HCT116 (cell line): ENCODE data around the gene UAP1L1. TPM values are rescaled to one million over a fixed set of nuclear protein-coding genes. Genes with fewer than 3 reads are reported as not detected.

Experiments
- ATAC-seq: fragments of 200-7000 bp; cut with Tn5 transposase; 2 replicates; pipeline ENCODE4 v1.9.1; 2020; ENCODE audit warnings: mild to moderate bottlenecking, moderate library complexity
- BruUV-seq: library from RNA; stranded (reverse); fragments of 400-500 nt; replicated peaks from 2 replicates; lab custom pipeline; 2021; lab: Mats Ljungman, UMichigan
- CTCF ChIA-PET: fragments of 300-600 bp; sonication (Branson Sonifier 250); formaldehyde crosslinking; loops from one replicate; lab custom pipeline; 2021; ENCODE audit warnings: antibody characterized with exemption; lab: Charles Lee
- POLR2A ChIA-PET: fragments of 300-600, 350-600 bp; sonication (Branson Sonifier 250); formaldehyde crosslinking; loops from one replicate; lab custom pipeline; 2021; ENCODE audit warnings: antibody characterized with exemption; lab: Charles Lee
- RAD21 ChIA-PET, 2 experiments: fragments of 300-600 bp; sonication (Branson Sonifier 250); formaldehyde crosslinking; loops; one replicate each; lab custom pipeline; 2023; ENCODE audit warnings: low total read pairs in 2 of 2; ENCODE audit not compliant: uncharacterized antibody in 2 of 2, unreplicated experiment in 2 of 2, low non-redundant PET in 1 of 2; lab: Charles Lee
- DNase-seq: peaks from one replicate; pipeline ENCODE4 v3.0.0-alpha.2; 2010; ENCODE audit warnings: low read depth, low spot score
- H2AFZ ChIP-seq: fragments of 200-600 bp; shearing (Covaris generic), sonication (generic); 2 replicates; pipeline ENCODE4 v1.6.1; 2017; ENCODE audit warnings: low read depth, mixed run types, mixed read lengths, antibody characterized with exemption, low read length; ENCODE audit not compliant: poor library complexity, severe bottlenecking
- H3K27ac ChIP-seq: 2 replicates; pipeline ENCODE4 v1.5.1; 2012; ENCODE audit warnings: low read depth, low read length
- H3K27me3 ChIP-seq: fragments of 200-600 bp; sonication (generic); 2 replicates; pipeline ENCODE4 v1.6.1; 2016; ENCODE audit warnings: mixed run types, low read length, mixed read lengths; ENCODE audit not compliant: insufficient read depth
- H3K36me3 ChIP-seq, 2 experiments: fragments of 200-500 bp in 1 of 2; fragments of 200-600 bp in 1 of 2; sonication (Bioruptor generic) in 1 of 2; sonication (generic) in 1 of 2; 2 replicates each; pipeline versions ENCODE4 v1.5.1 to v1.6.1; 2014 to 2016; ENCODE audit warnings: low read length in 2 of 2, inconsistent platforms in 1 of 2, mixed read lengths in 1 of 2, mixed run types in 1 of 2; ENCODE audit not compliant: insufficient read depth in 2 of 2, control insufficient read depth in 1 of 2
- H3K4me1 ChIP-seq, 2 experiments: fragments of 200-600 bp in 1 of 2; sonication (generic) in 1 of 2; 2 replicates each; pipeline versions ENCODE4 v1.5.1 to v1.6.1; 2012 to 2017; ENCODE audit warnings: low read length in 2 of 2, inconsistent platforms in 1 of 2, mild to moderate bottlenecking in 1 of 2, mixed read lengths in 1 of 2, mixed run types in 1 of 2, moderate library complexity in 1 of 2; ENCODE audit not compliant: insufficient read depth in 2 of 2, control insufficient read depth in 1 of 2
- H3K4me2 ChIP-seq: fragments of 200-600 bp; sonication (generic); 2 replicates; pipeline ENCODE4 v1.6.1; 2017; ENCODE audit warnings: mixed run types, low read length, mixed read lengths
- H3K4me3 ChIP-seq, 2 experiments: fragments of 200-600 bp in 1 of 2; sonication (generic) in 1 of 2; replicated peaks in 1 of 2; 2 replicates each; pipeline ENCODE4 v1.5.1; 2011 to 2016; ENCODE audit warnings: low read length in 2 of 2, control low read depth in 1 of 2, low read depth in 1 of 2, mild to moderate bottlenecking in 1 of 2, mixed read lengths in 1 of 2, mixed run types in 1 of 2
- H3K79me2 ChIP-seq: fragments of 200-600 bp; sonication (generic); 2 replicates; pipeline ENCODE4 v1.6.1; 2017; ENCODE audit warnings: mild to moderate bottlenecking, mixed run types, low read length, moderate library complexity, mixed read lengths; ENCODE audit not compliant: insufficient read depth
- H3K9ac ChIP-seq: fragments of 200-600 bp; sonication (generic); 2 replicates; pipeline ENCODE4 v1.6.1; 2016; ENCODE audit warnings: low read length, mixed read lengths
- H3K9me2 ChIP-seq: fragments of 200-600 bp; sonication (generic), shearing (Covaris generic); 2 replicates; pipeline ENCODE4 v1.6.1; 2017; ENCODE audit warnings: mixed run types, mild to moderate bottlenecking, moderate library complexity; ENCODE audit not compliant: insufficient read depth
- H3K9me3 ChIP-seq, 2 experiments: fragments of 200-500 bp in 1 of 2; fragments of 200-600 bp in 1 of 2; sonication (Bioruptor generic) in 1 of 2; sonication (generic) in 1 of 2; 2 replicates each; pipeline ENCODE4 v1.6.1; 2014 to 2017; ENCODE audit warnings: low read length in 2 of 2, mixed read lengths in 2 of 2, inconsistent platforms in 1 of 2, low read depth in 1 of 2, mild to moderate bottlenecking in 1 of 2, mixed run types in 1 of 2, moderate library complexity in 1 of 2; ENCODE audit not compliant: control insufficient read depth in 1 of 2, insufficient read depth in 1 of 2
- H4K20me1 ChIP-seq: fragments of 200-600 bp; sonication (generic), shearing (Covaris generic); 2 replicates; pipeline ENCODE4 v1.6.1; 2017; ENCODE audit warnings: mixed run types, mild to moderate bottlenecking, moderate library complexity; ENCODE audit not compliant: insufficient read depth
- CEBPB ChIP-seq: IDR thresholded peaks from 2 replicates; pipeline ENCODE4 v1.6.1; 2012; ENCODE audit warnings: low read depth
- RAD21 ChIP-seq: IDR thresholded peaks from 2 replicates; pipeline ENCODE4 v1.6.1; 2012; ENCODE audit warnings: low read depth, mild to moderate bottlenecking
- SIN3A ChIP-seq: IDR thresholded peaks from 2 replicates; pipeline ENCODE4 v1.6.1; 2012; ENCODE audit warnings: low read depth
- YY1 ChIP-seq: IDR thresholded peaks from 2 replicates; pipeline ENCODE4 v1.6.1; 2011; ENCODE audit warnings: low read length, low read depth, moderate library complexity, mild to moderate bottlenecking; ENCODE audit not compliant: insufficient replicate concordance; ENCODE audit errors: extremely low read depth
- ZNF274 ChIP-seq: fragments of 200-500 bp; sonication (Bioruptor generic); IDR thresholded peaks from 2 replicates; pipeline ENCODE4 v1.6.1; 2014; ENCODE audit warnings: mild to moderate bottlenecking, low read depth, low read length, inconsistent platforms
- intact Hi-C: fragments of 100-400 bp; cut with micrococcal nuclease; formaldehyde crosslinking; loops from 2 replicates; pipeline ENCODE4 v1.10.0; 2022
- total RNA-seq: library from RNA; stranded (reverse); gene quantifications from one replicate; pipeline ENCODE4 v1.2.1, GENCODE V29; 2021; ENCODE audit not compliant: unreplicated experiment
- TF ChIP-seq, protein P1 (sequence below), 3 experiments: fragments of 200-600 bp in 1 of 3; sonication (generic) in 1 of 3; IDR thresholded peaks in 2 of 3; conservative IDR thresholded peaks in 1 of 3; 2 replicates each; pipeline ENCODE4 v1.5.1; 2012 to 2017; ENCODE audit warnings: low read depth in 2 of 3, low read length in 2 of 3, antibody characterized with exemption in 1 of 3, borderline replicate concordance in 1 of 3, control low read depth in 1 of 3, mild to moderate bottlenecking in 1 of 3, mixed read lengths in 1 of 3, mixed run types in 1 of 3, moderate library complexity in 1 of 3; ENCODE audit not compliant: insufficient read depth in 1 of 3

Gene UAP1L1
- total RNA-seq, 1 experiment from 2014 or later: 11.0 TPM

DNA sequence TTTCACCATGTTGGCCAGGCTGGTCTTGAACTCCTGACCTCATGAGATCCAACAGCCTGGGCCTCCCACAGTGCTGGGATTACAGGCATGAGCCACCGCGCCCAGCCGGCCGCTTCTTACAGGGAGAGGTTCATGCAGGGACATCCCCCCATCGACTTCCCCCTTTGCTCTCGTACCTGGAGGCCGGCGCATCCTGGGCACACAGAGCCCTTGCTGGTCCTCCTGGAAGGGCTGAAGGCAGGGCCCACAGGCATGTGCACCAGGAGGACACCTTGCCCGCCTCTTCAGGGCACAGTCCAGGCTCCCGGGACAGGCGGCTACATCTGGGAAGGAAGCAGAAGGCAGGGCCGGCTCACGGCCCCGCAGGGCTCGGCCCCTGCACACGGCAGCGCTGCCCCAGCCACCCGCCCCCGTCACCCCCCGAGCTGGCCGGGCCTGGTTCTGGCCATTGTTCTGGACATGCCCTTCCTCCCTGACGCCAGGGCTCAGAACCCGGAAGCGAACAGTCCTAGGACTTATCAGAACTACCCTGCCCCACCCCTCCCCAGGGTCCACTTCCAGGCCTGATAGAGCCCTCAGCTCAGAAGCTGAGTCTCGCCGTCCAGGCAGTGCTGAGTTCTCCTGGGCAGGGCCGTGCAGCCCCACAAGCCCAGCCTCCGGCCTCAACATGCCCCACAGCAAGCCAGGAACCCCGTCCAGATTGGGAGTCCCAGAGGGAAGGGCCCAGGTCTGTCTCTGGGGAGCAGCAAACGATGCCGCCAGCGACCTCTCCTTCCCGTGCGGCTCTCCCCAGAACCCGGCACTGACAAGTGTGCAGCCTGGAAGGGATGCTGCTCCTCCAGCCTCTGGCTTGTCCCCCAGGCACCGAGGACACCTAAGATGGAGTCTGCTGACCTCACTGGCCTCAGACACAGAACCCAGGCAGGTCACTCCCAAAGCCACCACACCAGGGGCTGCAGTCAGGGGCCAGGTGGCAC lies 34.3 kb upstream of the UAP1L1 start:
- no peaks in the 10 kb centered on the region for H3K9me3 ChIP-seq
- 0 out of 2 replicates have a peak overlapping the region, but pooled peaks have one; percentile 97 for H3K4me2 ChIP-seq
- no peaks in the 10 kb centered on the region for H4K20me1 ChIP-seq
- ChIA-PET RAD21 (no interaction called here), CTCF (no interaction called here), POLR2A (no interaction called here)
- H3K4me1 ChIP-seq: peaks cover 12 to 26% of the 10 kb centered on the region in 2 experiments
- intact Hi-C loops: no loop called here
- no peak for DNase-seq
- TF ChIP-seq, protein P1, sequence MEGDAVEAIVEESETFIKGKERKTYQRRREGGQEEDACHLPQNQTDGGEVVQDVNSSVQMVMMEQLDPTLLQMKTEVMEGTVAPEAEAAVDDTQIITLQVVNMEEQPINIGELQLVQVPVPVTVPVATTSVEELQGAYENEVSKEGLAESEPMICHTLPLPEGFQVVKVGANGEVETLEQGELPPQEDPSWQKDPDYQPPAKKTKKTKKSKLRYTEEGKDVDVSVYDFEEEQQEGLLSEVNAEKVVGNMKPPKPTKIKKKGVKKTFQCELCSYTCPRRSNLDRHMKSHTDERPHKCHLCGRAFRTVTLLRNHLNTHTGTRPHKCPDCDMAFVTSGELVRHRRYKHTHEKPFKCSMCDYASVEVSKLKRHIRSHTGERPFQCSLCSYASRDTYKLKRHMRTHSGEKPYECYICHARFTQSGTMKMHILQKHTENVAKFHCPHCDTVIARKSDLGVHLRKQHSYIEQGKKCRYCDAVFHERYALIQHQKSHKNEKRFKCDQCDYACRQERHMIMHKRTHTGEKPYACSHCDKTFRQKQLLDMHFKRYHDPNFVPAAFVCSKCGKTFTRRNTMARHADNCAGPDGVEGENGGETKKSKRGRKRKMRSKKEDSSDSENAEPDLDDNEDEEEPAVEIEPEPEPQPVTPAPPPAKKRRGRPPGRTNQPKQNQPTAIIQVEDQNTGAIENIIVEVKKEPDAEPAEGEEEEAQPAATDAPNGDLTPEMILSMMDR (IDR thresholded peaks at IDR 0.05 in 2 of 3, conservative IDR thresholded peaks at IDR 0.05 in 1 of 3; ENCODE audit: borderline replicate concordance in 1 of 3, insufficient read depth in 1 of 3, low read depth in 2 of 3, low read length in 2 of 3): no peak
- TF ChIP-seq YY1 (no peak), CEBPB (no peak), SIN3A (no peak), ZNF274 (no peak), RAD21 (no peak)
- H3K79me2 ChIP-seq: peaks cover 24% of the 10 kb centered on the region; the same call in 1 of the 2 replicates
- H3K4me3 ChIP-seq: no peak overlapping the region
- no peak overlapping the region for H2AFZ ChIP-seq
- no TSS peak for BruUV-seq
- H3K27me3 ChIP-seq: no peaks in the 10 kb centered on the region
- H3K27ac ChIP-seq: peak overlapping the region; percentile 77; the same call in 1 of the 2 replicates
- H3K36me3 ChIP-seq: peaks cover 3 to 7% of the 10 kb centered on the region in 2 experiments; a peak in 2 of 4 replicates
- H3K9me2 ChIP-seq: no peaks in the 10 kb centered on the region
- H3K9ac ChIP-seq: no peak overlapping the region
- no peak for ATAC-seq
